Endothelial cell of umbilical vein (primary cell): ENCODE results near the gene TSACC. TPM values are rescaled to one million over a fixed set of nuclear protein-coding genes. Genes with fewer than 3 reads are reported as not detected.

ENCODE experiments used
- BruUV-seq: library from RNA; stranded (reverse); fragments of 400-500 nt; replicated peaks from 2 replicates; lab custom pipeline; 2021; lab: Mats Ljungman, UMichigan
- CTCF ChIA-PET: fragments of 300-600, 350-600 bp; sonication (Branson Sonifier 250); formaldehyde crosslinking; loops from one replicate; lab custom pipeline; 2021; ENCODE audit warnings: antibody characterized with exemption, inconsistent platforms; lab: Charles Lee
- POLR2A ChIA-PET: fragments of 300-600, 350-600 bp; sonication (Branson Sonifier 250); formaldehyde crosslinking; loops from one replicate; lab custom pipeline; 2021; ENCODE audit warnings: antibody characterized with exemption, inconsistent platforms; lab: Charles Lee
- DNase-seq: peaks from one replicate; pipeline ENCODE4 v3.0.0-alpha.2; 2011; ENCODE audit warnings: low read depth, low spot score
- FAIRE-seq: peaks from 2 replicates; lab custom pipeline; 2011; peaks lifted over from hg19 to GRCh38; lab: Jason Lieb, UNC
- H2AFZ ChIP-seq: 2 replicates; pipeline ENCODE4 v1.6.0; 2012; ENCODE audit warnings: low read depth, low read length, control low read depth, inconsistent platforms
- H3K27ac ChIP-seq: 2 replicates; pipeline ENCODE4 v1.5.1; 2011; ENCODE audit warnings: low read depth, mild to moderate bottlenecking, control low read depth, low read length, moderate library complexity; ENCODE audit not compliant: insufficient read depth
- H3K27me3 ChIP-seq, 2 experiments: 2 replicates each; pipeline versions ENCODE4 v1.6.0 to v1.6.1; 2011; ENCODE audit warnings: low read length in 2 of 2, mixed read lengths in 1 of 2; ENCODE audit not compliant: control insufficient read depth in 2 of 2, insufficient read depth in 2 of 2
- H3K36me3 ChIP-seq, 2 experiments: 2 replicates in 1 of 2; 3 replicates in 1 of 2; pipeline ENCODE4 v1.5.1; 2011; ENCODE audit warnings: low read length in 2 of 2, mild to moderate bottlenecking in 1 of 2, moderate library complexity in 1 of 2; ENCODE audit not compliant: control insufficient read depth in 2 of 2, insufficient read depth in 2 of 2; ENCODE audit errors: extremely low read depth in 1 of 2
- H3K4me1 ChIP-seq: 3 replicates; pipeline ENCODE4 v1.5.1; 2011; ENCODE audit warnings: mild to moderate bottlenecking, low read length; ENCODE audit not compliant: control insufficient read depth, insufficient read depth; ENCODE audit errors: extremely low read depth
- H3K4me2 ChIP-seq: 2 replicates; pipeline ENCODE4 v1.6.1; 2011; ENCODE audit warnings: low read length, control low read depth, mixed read lengths; ENCODE audit not compliant: insufficient read depth
- H3K4me3 ChIP-seq, 3 experiments: fragments of 200-600 bp in 1 of 3; sonication (generic), shearing (Covaris generic) in 1 of 3; replicated peaks in 1 of 3; 2 replicates each; pipeline ENCODE4 v1.5.1; 2011 to 2016; ENCODE audit warnings: control low read depth in 3 of 3, low read length in 3 of 3, mild to moderate bottlenecking in 2 of 3, inconsistent platforms in 1 of 3, low read depth in 1 of 3, moderate library complexity in 1 of 3; ENCODE audit not compliant: insufficient read depth in 1 of 3
- H3K79me2 ChIP-seq: 2 replicates; pipeline ENCODE4 v1.6.0; 2012; ENCODE audit warnings: low read length, inconsistent platforms; ENCODE audit not compliant: control insufficient read depth, insufficient read depth
- H3K9ac ChIP-seq: replicated peaks from 2 replicates; pipeline ENCODE3; 2011; ENCODE audit warnings: low read length, control low read depth; ENCODE audit not compliant: insufficient read depth; ENCODE audit errors: extremely low read depth
- H3K9me1 ChIP-seq: replicated peaks from 3 replicates; pipeline ENCODE4 v1.6.0; 2011; ENCODE audit warnings: mild to moderate bottlenecking, low read length; ENCODE audit not compliant: control insufficient read depth, insufficient read depth; ENCODE audit errors: extremely low read depth
- H3K9me3 ChIP-seq: replicated peaks from 2 replicates; pipeline ENCODE4 v1.5.1; 2012; ENCODE audit warnings: low read length, inconsistent platforms; ENCODE audit not compliant: control insufficient read depth, insufficient read depth
- H4K20me1 ChIP-seq: replicated peaks from 2 replicates; pipeline ENCODE3; 2011; ENCODE audit warnings: mild to moderate bottlenecking, low read length; ENCODE audit not compliant: control insufficient read depth, insufficient read depth; ENCODE audit errors: extremely low read depth
- EZH2 ChIP-seq: IDR thresholded peaks from 2 replicates; pipeline ENCODE4 v1.6.1; 2012; ENCODE audit warnings: borderline replicate concordance, low read depth, mild to moderate bottlenecking, moderate library complexity, low read length, inconsistent platforms; ENCODE audit not compliant: severe bottlenecking
- GATA2 ChIP-seq: IDR thresholded peaks from 2 replicates; pipeline ENCODE4 v1.7.0; 2011; ENCODE audit warnings: low read depth, mild to moderate bottlenecking, moderate library complexity, mixed read lengths, low read length; ENCODE audit not compliant: insufficient read length, insufficient read depth
- JUN ChIP-seq: IDR thresholded peaks from 2 replicates; pipeline ENCODE4 v1.6.1; 2011; ENCODE audit warnings: borderline replicate concordance, low read depth; ENCODE audit not compliant: insufficient read length, insufficient read depth
- POLR2A ChIP-seq: IDR thresholded peaks from 2 replicates; pipeline ENCODE4 v1.6.1; 2012; ENCODE audit warnings: low read depth, mild to moderate bottlenecking, control low read depth, low read length
- POLR2AphosphoS5 ChIP-seq: IDR thresholded peaks from 2 replicates; pipeline ENCODE4 v1.6.1; 2012; ENCODE audit warnings: low read depth, mild to moderate bottlenecking, control low read depth, low read length, moderate library complexity; ENCODE audit not compliant: insufficient read depth
- dilution Hi-C: fragments of 300-500 bp; cut with MboI; formaldehyde crosslinking; loops from one replicate; pipeline ENCODE4 v1.15.0; 2019; ENCODE audit warnings: low sequenced_read_pairs; ENCODE audit not compliant: extremely low pct_ligation_motif_present
- intact Hi-C: fragments of 100-400 bp; cut with micrococcal nuclease; formaldehyde crosslinking; loops from one replicate; pipeline ENCODE4 v1.10.0; 2022
- polyA plus RNA-seq, 4 experiments: library from polyadenylated mRNA; depleted of rRNA in 3 of 4; stranded (reverse) in 3 of 4; unstranded in 1 of 4; fragments of >200 nt; gene quantifications; 2 replicates each; pipeline versions ENCODE4 v1.2.1 to v1.2.3, GENCODE V29; 2011 to 2012; ENCODE audit warnings: missing spikeins in 1 of 4
- total RNA-seq: library from RNA; stranded (reverse); gene quantifications from 2 replicates; pipeline ENCODE4 v1.2.3, GENCODE V29; 2021
- TF ChIP-seq, protein P1 (sequence below): IDR thresholded peaks from 2 replicates; pipeline ENCODE4 v1.6.1; 2011; ENCODE audit not compliant: insufficient read depth, insufficient read length
- TF ChIP-seq, protein P2 (sequence below), 2 donors: IDR thresholded peaks; 1 replicate in 1 of 2; 2 replicates in 1 of 2; pipeline ENCODE4 v1.5.1; 2011; ENCODE audit warnings: low read length in 2 of 2, mild to moderate bottlenecking in 2 of 2, moderate library complexity in 2 of 2, control low read depth in 1 of 2, inconsistent platforms in 1 of 2, low read depth in 1 of 2; ENCODE audit not compliant: insufficient read depth in 1 of 2; ENCODE audit errors: extremely low read depth in 1 of 2

Gene TSACC
- total and polyA plus RNA-seq, 2 donors (not counting 3 experiments of a cell fraction or from before 2014, with no cell fraction given): 0.69 to 0.94 TPM

DNA sequence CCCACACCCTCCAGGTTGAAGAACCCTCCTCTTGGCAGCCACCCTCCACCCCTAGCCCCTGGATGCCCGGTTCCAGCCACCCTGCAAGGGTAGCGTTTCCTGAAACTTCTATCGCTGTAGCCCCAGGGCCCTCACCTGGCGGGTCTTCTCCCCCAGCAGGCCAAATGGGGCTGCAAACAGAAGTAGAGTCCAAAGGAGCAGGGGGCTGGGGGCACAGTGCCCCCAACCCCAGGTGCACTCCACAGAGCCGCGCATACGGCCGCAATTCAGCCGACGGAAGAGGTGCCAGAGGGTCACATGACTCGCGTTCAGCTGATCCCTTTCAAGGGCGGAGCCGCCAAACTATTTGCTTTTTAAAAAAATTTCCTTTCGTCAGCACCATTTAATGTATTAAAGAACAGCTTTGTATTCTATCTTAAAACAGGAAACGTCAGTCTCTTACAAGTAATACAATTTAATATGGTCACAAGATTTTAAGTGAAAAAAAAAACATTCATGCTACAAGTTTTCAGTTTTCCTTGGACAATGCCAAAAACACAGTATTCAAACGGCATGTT, 42.9 kb upstream of the TSACC start, which contains the start of gene GLMP:
Gene GLMP (minus strand): TSS at position 289 of the 557 bp plus-strand sequence. CDS start 34 bp downstream, at position 255.
- Histone ChIP-seq H3K27ac (peak within 1 kb of the TSS; percentile 3), H3K27me3 (no peaks in the 10 kb centered on the region), H3K4me2 (peak within 1 kb of the TSS; percentile 75), H2AFZ (peak within 1 kb of the TSS; percentile 71), H3K79me2 (peaks cover 6% of the 10 kb centered on the region), H3K36me3 (peaks cover 0 to 2% of the 10 kb centered on the region in 2 experiments), H4K20me1 (no peaks in the 10 kb centered on the region), H3K4me3 (peak within 1 kb of the TSS; percentile 41 to 82 (median 66)), H3K4me1 (peaks cover 10% of the 10 kb centered on the region), H3K9ac (peak within 1 kb of the TSS; percentile 57), H3K9me3 (no peaks in the 10 kb centered on the region), H3K9me1 (no peaks in the 10 kb centered on the region)
- TF ChIP-seq POLR2AphosphoS5: peak; percentile 69
- peak; percentile 79 for TF ChIP-seq POLR2A
- TF ChIP-seq, protein P1, sequence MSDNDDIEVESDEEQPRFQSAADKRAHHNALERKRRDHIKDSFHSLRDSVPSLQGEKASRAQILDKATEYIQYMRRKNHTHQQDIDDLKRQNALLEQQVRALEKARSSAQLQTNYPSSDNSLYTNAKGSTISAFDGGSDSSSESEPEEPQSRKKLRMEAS: peak; percentile 65
- no peak for TF ChIP-seq JUN
- no peak for TF ChIP-seq GATA2
- TF ChIP-seq, protein P2, sequence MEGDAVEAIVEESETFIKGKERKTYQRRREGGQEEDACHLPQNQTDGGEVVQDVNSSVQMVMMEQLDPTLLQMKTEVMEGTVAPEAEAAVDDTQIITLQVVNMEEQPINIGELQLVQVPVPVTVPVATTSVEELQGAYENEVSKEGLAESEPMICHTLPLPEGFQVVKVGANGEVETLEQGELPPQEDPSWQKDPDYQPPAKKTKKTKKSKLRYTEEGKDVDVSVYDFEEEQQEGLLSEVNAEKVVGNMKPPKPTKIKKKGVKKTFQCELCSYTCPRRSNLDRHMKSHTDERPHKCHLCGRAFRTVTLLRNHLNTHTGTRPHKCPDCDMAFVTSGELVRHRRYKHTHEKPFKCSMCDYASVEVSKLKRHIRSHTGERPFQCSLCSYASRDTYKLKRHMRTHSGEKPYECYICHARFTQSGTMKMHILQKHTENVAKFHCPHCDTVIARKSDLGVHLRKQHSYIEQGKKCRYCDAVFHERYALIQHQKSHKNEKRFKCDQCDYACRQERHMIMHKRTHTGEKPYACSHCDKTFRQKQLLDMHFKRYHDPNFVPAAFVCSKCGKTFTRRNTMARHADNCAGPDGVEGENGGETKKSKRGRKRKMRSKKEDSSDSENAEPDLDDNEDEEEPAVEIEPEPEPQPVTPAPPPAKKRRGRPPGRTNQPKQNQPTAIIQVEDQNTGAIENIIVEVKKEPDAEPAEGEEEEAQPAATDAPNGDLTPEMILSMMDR (IDR thresholded peaks at IDR 0.05; ENCODE audit: extremely low read depth in 1 of 2, insufficient read depth in 1 of 2, low read depth in 1 of 2, low read length in 2 of 2): no peak
- no peak for TF ChIP-seq EZH2
- no TSS peak for BruUV-seq
- DNase-seq (peak; percentile 66), FAIRE-seq (peak; percentile 98)
- dilution Hi-C loops: no loop called here
- intact Hi-C loops: no loop called here
- ChIA-PET CTCF (interaction anchor here (0.8 to 1.2 kb wide), 4 partner anchors 12 to 44 kb away, joined by 3 to 6 read pairs (median 5); no protein-coding TSS in a partner anchor), POLR2A (interaction anchor here (0.6 to 0.9 kb wide), 2 partner anchors 12 to 22 kb away, joined by 3 to 4 read pairs; no protein-coding TSS in a partner anchor)
